GM12878 (cell line): ENCODE measurements around the gene SMOC1. TPM values are rescaled to one million over a fixed set of nuclear protein-coding genes. Genes with fewer than 3 reads are reported as not detected.

Experiments
- ATAC-seq: fragments of 200-7000 bp; cut with Tn5 transposase; 3 replicates; pipeline ENCODE4 v1.9.1; 2020; ENCODE audit warnings: mild to moderate bottlenecking, moderate library complexity
- BruUV-seq: library from RNA; stranded (reverse); fragments of 400-500 nt; replicated peaks from 2 replicates; lab custom pipeline; 2021; lab: Mats Ljungman, UMichigan
- CTCF ChIA-PET: fragments of 300-600 bp; sonication (Branson Sonifier 250); formaldehyde crosslinking; extraction: SDS; loops from one replicate; lab custom pipeline; 2021; ENCODE audit warnings: inconsistent platforms; lab: Yijun Ruan, JAX
- POLR2A ChIA-PET: fragments of 350-600 bp; formaldehyde crosslinking; extraction: SDS; loops from one replicate; lab custom pipeline; 2021; ENCODE audit warnings: inconsistent platforms; lab: Charles Lee
- RAD21 ChIA-PET: fragments of 300-600 bp; sonication (Branson Sonifier 250); formaldehyde crosslinking; loops from one replicate; lab custom pipeline; 2023; ENCODE audit warnings: antibody characterized with exemption; ENCODE audit not compliant: unreplicated experiment; lab: Charles Lee
- SMC1A ChIA-PET: fragments of 300-600 bp; sonication (Branson Sonifier 250); formaldehyde crosslinking; loops from one replicate; lab custom pipeline; 2023; ENCODE audit not compliant: unreplicated experiment, uncharacterized antibody; lab: Charles Lee
- DNase-seq: peaks from one replicate; pipeline ENCODE4 v3.0.0-alpha.2; 2011; ENCODE audit warnings: low read depth, low spot score
- FAIRE-seq: peaks from 3 replicates; lab custom pipeline; 2011; peaks lifted over from hg19 to GRCh38; lab: Jason Lieb, UNC
- H2AFZ ChIP-seq: 2 replicates; pipeline ENCODE4 v1.6.0; 2011; ENCODE audit warnings: low read depth, low read length, control low read depth; ENCODE audit not compliant: control insufficient read depth
- H3K27ac ChIP-seq: 2 replicates; pipeline ENCODE4 v1.5.1; 2011; ENCODE audit warnings: control low read depth; ENCODE audit not compliant: control insufficient read depth, insufficient read depth
- H3K27me3 ChIP-seq, 2 experiments: replicated peaks in 1 of 2; 2 replicates each; pipeline versions ENCODE4 v1.6.0 to v1.6.1; 2011; ENCODE audit warnings: low read length in 1 of 2; ENCODE audit not compliant: control insufficient read depth in 2 of 2, insufficient read depth in 2 of 2
- H3K36me3 ChIP-seq, 2 experiments: 2 replicates each; pipeline ENCODE4 v1.5.1; 2011; ENCODE audit warnings: low read length in 1 of 2; ENCODE audit not compliant: control insufficient read depth in 2 of 2, insufficient read depth in 2 of 2
- H3K4me1 ChIP-seq: 2 replicates; pipeline ENCODE4 v1.6.1; 2011; ENCODE audit warnings: mild to moderate bottlenecking, low read length, moderate library complexity, mixed read lengths; ENCODE audit not compliant: control insufficient read depth, insufficient read depth
- H3K4me2 ChIP-seq: 2 replicates; pipeline ENCODE4 v1.6.0; 2011; ENCODE audit warnings: control low read depth; ENCODE audit not compliant: control insufficient read depth, insufficient read depth
- H3K4me3 ChIP-seq: fragments of 200-600 bp; sonication (generic); 2 replicates; pipeline ENCODE4 v1.5.1; 2016
- H3K79me2 ChIP-seq: 2 replicates; pipeline ENCODE4 v1.6.0; 2011; ENCODE audit warnings: low read length; ENCODE audit not compliant: control insufficient read depth, insufficient read depth
- H3K9ac ChIP-seq: 2 replicates; pipeline ENCODE4 v1.8.0; 2011; ENCODE audit warnings: low read length, control low read depth, mixed read lengths; ENCODE audit not compliant: control insufficient read depth, insufficient read depth
- H3K9me3 ChIP-seq: replicated peaks from 3 replicates; pipeline ENCODE4 v1.5.1; 2011; ENCODE audit warnings: mild to moderate bottlenecking, low read length; ENCODE audit not compliant: control insufficient read depth, insufficient read depth
- H4K20me1 ChIP-seq: 2 replicates; pipeline ENCODE4 v1.6.0; 2011; ENCODE audit not compliant: control insufficient read depth, insufficient read depth
- E2F8 ChIP-seq: fragments of 450-650 bp; IDR thresholded peaks from 2 replicates; pipeline ENCODE4 v1.6.1; 2018; ENCODE audit warnings: mild to moderate bottlenecking, low read depth, moderate library complexity; ENCODE audit not compliant: partially characterized antibody
- FOXM1 ChIP-seq: IDR thresholded peaks from 2 replicates; pipeline ENCODE4 v1.6.1; 2012; ENCODE audit warnings: low read depth, mild to moderate bottlenecking, inconsistent platforms, low read length, moderate library complexity
- GABPA ChIP-seq: IDR thresholded peaks from 2 replicates; pipeline ENCODE4 v1.6.1; 2014; ENCODE audit warnings: antibody characterized with exemption, low read depth, mild to moderate bottlenecking, inconsistent platforms
- SREBF1 ChIP-seq: IDR thresholded peaks from 2 replicates; pipeline ENCODE4 v1.6.1; 2012; ENCODE audit warnings: mild to moderate bottlenecking, low read length
- ZNF24 ChIP-seq: fragments of 450-650 bp; IDR thresholded peaks from 2 replicates; pipeline ENCODE4 v1.6.1; 2017; ENCODE audit warnings: antibody characterized with exemption, mild to moderate bottlenecking
- WGBS: methylation state at CpG from one replicate; pipeline ENCODE4 v1.1.6; 2016; ENCODE audit warnings: low lambda C conversion rate; ENCODE audit not compliant: insufficient replicate concordance, insufficient coverage; ENCODE audit errors: missing lambda C conversion rate; 5-methylcytosine and 5-hydroxymethylcytosine counted together
- in situ Hi-C: fragments of 300-500 bp; cut with MboI; formaldehyde crosslinking; loops from 9 replicates; pipeline ENCODE4 v1.14.3; 2018; ENCODE audit warnings: mixed read lengths
- intact Hi-C: fragments of 100-400 bp; cut with micrococcal nuclease; formaldehyde crosslinking; loops from one replicate; pipeline ENCODE4 v1.14.2; 2022; ENCODE audit not compliant: unreplicated experiment
- polyA plus RNA-seq, 11 experiments: library from polyadenylated mRNA; depleted of rRNA in 4 of 11; unstranded in 6 of 11; stranded (reverse) in 5 of 11; fragments of >200 nt; fragmentation: Nextera tagmentation in 4 of 11; fragmentation: Illumina TruSeq in 1 of 11; extraction: Ambion mirVana in 4 of 11; extraction: Trizol in 1 of 11; gene quantifications; 1 replicate in 1 of 11; 2 replicates in 10 of 11; pipeline versions ENCODE4 v1.2.1 to v1.2.3, GENCODE V29; 2011 to 2016; ENCODE audit warnings: inconsistent platforms in 2 of 11, missing spikeins in 2 of 11, low read depth in 1 of 11
- total RNA-seq, 4 experiments: library from RNA; depleted of rRNA in 3 of 4; stranded (reverse); fragments of >200 nt in 3 of 4; fragmentation: Illumina TruSeq in 1 of 4; extraction: Trizol in 1 of 4; gene quantifications; 2 replicates each; pipeline versions ENCODE4 v1.2.1 to v1.2.3, GENCODE V29; 2013 to 2021
- TF ChIP-seq, protein P1 (sequence below): fragments of 450-650 bp; IDR thresholded peaks from 2 replicates; pipeline ENCODE4 v1.6.1; 2016; ENCODE audit warnings: mild to moderate bottlenecking
- TF ChIP-seq, protein P2 (sequence below): fragments of 450-650 bp; formaldehyde crosslinking; IDR thresholded peaks from 2 replicates; pipeline ENCODE4 v1.5.0; 2022; ENCODE audit warnings: mild to moderate bottlenecking, missing genetic modification characterization

The SMOC1 gene
- total and polyA plus RNA-seq, 10 of the 15 experiments (the other 5 are each of a cell fraction or from before 2014, with no cell fraction given), result 0.03 to 0.26 (median 0.14) TPM; not detected in 7

- RAD21 ChIA-PET, result no interaction called here
- intact Hi-C loops, result no loop called here
- no TSS peak for BruUV-seq
- Histone ChIP-seq H3K4me3 (no peak overlapping the region), H4K20me1 (no peaks in the 10 kb centered on the region)
- no peak for DNase-seq
- TF ChIP-seq FOXM1, result no peak
- TF ChIP-seq SREBF1, result no peak
- no peak for TF ChIP-seq GABPA
- TF ChIP-seq, protein P1, sequence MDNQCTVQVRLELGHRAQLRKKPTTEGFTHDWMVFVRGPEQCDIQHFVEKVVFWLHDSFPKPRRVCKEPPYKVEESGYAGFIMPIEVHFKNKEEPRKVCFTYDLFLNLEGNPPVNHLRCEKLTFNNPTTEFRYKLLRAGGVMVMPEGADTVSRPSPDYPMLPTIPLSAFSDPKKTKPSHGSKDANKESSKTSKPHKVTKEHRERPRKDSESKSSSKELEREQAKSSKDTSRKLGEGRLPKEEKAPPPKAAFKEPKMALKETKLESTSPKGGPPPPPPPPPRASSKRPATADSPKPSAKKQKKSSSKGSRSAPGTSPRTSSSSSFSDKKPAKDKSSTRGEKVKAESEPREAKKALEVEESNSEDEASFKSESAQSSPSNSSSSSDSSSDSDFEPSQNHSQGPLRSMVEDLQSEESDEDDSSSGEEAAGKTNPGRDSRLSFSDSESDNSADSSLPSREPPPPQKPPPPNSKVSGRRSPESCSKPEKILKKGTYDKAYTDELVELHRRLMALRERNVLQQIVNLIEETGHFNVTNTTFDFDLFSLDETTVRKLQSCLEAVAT, result no peak
- no peak for TF ChIP-seq ZNF24
- TF ChIP-seq E2F8, result no peak
- TF ChIP-seq, protein P2, sequence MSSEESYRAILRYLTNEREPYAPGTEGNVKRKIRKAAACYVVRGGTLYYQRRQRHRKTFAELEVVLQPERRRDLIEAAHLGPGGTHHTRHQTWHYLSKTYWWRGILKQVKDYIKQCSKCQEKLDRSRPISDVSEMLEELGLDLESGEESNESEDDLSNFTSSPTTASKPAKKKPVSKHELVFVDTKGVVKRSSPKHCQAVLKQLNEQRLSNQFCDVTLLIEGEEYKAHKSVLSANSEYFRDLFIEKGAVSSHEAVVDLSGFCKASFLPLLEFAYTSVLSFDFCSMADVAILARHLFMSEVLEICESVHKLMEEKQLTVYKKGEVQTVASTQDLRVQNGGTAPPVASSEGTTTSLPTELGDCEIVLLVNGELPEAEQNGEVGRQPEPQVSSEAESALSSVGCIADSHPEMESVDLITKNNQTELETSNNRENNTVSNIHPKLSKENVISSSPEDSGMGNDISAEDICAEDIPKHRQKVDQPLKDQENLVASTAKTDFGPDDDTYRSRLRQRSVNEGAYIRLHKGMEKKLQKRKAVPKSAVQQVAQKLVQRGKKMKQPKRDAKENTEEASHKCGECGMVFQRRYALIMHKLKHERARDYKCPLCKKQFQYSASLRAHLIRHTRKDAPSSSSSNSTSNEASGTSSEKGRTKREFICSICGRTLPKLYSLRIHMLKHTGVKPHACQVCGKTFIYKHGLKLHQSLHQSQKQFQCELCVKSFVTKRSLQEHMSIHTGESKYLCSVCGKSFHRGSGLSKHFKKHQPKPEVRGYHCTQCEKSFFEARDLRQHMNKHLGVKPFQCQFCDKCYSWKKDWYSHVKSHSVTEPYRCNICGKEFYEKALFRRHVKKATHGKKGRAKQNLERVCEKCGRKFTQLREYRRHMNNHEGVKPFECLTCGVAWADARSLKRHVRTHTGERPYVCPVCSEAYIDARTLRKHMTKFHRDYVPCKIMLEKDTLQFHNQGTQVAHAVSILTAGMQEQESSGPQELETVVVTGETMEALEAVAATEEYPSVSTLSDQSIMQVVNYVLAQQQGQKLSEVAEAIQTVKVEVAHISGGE (CRISPR knock-in tag), result no peak
- TF ChIP-seq, all 136 proteins: peak for 0
- CTCF ChIA-PET, result no interaction called here
- Histone ChIP-seq H2AFZ (no peak overlapping the region), H3K4me1 (no peaks in the 10 kb centered on the region), H3K79me2 (no peaks in the 10 kb centered on the region), H3K27ac (no peak overlapping the region), H3K36me3 (no peaks in the 10 kb centered on the region), H3K9me3 (no peaks in the 10 kb centered on the region; the same call in 2 of the 3 replicates), H3K27me3 (peaks cover 0 to 1% of the 10 kb centered on the region in 2 experiments; a peak in 1 of 4 replicates), H3K4me2 (no peak overlapping the region), H3K9ac (no peak overlapping the region)
- SMC1A ChIA-PET, result no interaction called here
- FAIRE-seq, result no peak
- POLR2A ChIA-PET, result no interaction called here
- ATAC-seq, result no peak
- in situ Hi-C loops, result no loop called here
- 0% methylated on average over 1 of the region's 1 CpG for WGBS
Measured at GRCh38 chr14:69900603-69901002, 21.4 kb downstream of the SMOC1 start.
